HG02763 (cell line): Measurements from ENCODE around the gene RUSF1.
"Not testable (repeated sequence)": the region's sequence is repeated elsewhere in the genome, so short reads cannot be mapped to it uniquely, and the experiment has no call there.

ENCODE experiments used
- ATAC-seq: cut with Tn5 transposase; IDR thresholded peaks from one replicate; pipeline ENCODE4 v1.9.1; 2021; ENCODE audit warnings: mild to moderate bottlenecking, moderate library complexity; ENCODE audit not compliant: unreplicated experiment

Gene RUSF1

DNA sequence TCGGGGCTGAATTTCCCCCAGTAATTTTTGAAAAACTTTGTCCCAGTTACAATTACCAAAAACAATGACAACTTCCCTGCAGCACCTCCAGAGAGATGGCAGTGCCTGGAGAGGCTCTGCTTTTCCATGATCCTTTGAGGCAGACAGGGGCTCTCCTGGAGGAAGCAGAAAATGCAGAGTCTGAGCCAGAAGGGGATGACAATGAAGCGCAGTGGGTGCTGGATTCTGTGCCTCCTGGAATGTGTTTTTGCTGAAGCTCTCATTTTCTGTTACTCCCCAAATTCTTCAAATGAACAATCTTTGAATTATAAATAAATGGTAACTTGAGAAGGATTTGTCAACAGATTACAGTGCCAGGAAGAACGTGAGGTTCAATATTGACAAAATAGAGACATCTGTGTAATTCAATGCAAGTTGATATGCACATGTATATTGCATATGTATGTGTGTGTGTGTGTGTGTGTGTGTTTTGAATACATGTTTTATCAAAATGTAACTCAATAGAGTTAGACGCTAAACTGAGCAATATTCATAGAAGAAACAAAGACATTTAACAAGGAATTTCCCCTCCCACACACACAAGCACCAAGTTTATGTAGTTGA, 9.7 kb upstream of the RUSF1 start:
- no peak for ATAC-seq

DNA sequence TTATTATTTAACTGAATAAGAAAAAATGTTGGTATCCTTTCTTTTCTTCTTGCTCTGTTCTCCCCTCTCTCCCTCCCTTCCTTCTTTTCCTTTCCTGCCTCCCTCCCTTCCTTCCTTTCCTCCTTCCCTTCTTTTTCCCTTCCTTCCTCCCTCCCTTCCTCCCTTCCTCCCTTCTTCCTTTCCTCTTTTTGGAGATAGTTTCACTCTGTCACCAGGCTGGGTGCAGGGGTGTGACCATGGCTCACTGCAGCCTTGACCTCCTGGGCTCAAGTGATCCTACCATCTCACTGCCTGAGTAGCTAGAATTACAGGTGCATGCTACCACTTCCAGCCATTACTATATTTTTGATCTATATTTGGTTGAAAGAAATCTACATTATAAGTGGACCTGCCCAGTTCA, 5.7 kb upstream of the RUSF1 start:
- no peak for ATAC-seq

- ATAC-seq, result no peak
Observed at GRCh38 chr16:31513126-31513525, 4.9 kb upstream of the RUSF1 start.

DNA sequence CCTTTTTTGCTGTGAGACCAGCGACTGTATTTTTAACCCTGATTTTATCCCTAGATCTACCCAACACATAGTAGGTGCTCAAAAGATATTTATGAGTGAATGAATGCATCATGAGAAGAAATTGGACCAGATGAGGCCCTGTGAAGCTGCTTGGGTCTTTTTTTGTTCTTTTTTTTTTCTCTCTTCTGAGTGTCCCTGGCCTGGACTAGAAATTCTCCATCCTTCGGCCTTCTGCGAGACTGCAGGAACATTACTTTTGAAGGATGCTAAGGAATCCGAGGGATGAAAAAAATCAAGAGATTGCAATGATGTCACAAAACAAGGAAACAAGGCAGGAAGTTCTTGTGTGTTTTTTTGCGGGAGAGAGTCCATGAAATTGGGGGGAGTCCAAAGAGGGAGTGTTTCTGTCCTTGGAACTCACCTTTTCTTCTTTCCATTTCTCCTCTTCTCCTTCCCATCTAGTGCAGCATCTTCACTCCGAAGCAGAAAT, 560 bp upstream of the RUSF1 start:
- no peak for ATAC-seq

DNA sequence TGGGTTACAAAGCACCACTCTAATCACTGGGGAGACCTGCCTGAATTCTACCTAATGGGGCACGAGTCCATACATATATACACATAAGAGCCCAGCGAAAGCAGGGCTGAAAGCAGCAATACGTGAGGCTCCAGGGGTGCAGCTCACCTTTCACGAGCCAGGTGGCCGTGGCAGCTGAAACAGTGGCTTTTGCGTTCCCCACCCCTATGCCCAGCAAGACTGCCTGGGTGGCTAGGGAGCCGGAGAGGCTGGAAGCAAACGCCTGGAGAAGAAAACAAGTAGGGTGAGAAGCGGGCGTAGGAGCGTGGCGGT, 618 bp downstream of the RUSF1 start:
- ATAC-seq, result no peak

DNA sequence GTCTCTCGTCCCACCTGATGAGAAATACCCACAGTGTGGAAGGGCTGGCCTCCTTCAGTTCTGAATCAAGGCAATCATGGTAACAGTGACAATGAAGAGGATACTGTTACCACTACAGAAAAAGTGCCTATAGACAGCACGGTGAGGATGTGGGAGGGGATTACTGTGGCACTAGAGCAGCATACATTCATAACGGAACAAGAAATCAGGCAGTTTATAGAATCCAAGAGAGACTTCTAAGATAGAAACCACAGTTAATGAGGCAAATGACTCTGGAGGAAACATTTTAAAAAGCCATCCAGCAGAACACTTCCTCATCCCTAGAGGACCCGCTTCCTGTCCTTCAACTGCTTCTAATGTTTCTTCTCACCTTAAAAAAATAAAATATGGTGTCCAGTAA, 2.7 kb downstream of the RUSF1 start:
- ATAC-seq, result no peak

DNA sequence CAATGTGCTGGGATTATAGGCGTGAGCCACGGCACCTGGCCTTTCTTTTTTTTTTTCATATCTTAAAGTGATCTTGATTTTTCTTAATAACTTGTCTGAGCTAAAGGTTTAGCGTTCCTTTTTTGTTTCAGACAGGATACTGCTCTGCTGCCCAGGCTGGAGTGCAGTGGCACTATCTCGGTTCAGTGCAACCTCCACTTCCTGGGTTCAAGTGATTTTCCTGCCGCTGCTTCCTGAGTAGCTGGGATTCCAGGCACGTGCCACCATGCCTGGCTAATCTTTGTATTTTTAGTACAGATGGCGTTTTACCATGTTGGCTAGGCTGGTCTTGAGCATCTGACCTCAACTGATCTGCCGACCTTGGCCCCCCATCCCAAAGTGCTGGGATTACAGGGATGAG, 4.0 kb downstream of the RUSF1 start:
- no peak for ATAC-seq

DNA sequence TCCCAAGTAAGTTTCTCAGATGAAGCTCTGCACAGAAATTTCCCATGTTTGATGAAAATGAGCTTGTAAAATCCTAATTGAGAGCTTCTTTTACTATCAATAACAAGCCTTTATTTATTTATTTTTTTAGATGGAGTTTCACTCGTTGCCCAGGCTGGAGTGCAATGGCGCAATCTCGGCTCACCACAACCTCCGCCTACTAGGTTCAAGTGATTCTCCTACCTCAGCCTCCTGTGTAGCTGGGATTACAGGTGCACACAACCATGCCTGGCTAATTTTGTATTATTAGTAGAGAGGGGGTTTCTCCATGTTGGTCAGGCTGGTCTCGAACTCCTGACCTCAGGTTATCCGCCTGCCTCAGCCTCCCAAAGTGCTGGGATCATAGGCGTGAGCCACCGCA, 4.6 kb downstream of the RUSF1 start:
- not testable (repeated sequence) for ATAC-seq

- no peak for ATAC-seq
Observed at GRCh38 chr16:31502981-31503380, 5.2 kb downstream of the RUSF1 start.

DNA sequence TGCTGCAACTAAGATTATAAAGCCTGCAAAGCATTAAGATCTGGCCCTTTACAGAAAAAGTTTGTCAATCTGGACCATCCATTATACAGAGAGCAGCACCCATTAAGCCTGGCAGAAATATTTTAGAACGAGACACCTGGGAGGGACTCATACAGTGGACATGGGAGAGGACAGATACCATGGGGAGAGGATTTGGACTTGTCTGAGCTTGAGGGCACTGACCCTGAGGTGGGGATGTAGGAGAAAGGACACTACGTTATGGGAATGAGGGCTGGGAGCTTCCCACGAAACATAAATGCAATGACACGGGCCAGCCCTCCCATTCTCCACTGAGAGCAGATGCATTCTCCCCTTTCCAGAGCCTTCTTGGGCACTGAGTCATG, 6.2 kb downstream of the RUSF1 start:
- ATAC-seq, result no peak

- ATAC-seq, result no peak
Observed at GRCh38 chr16:31501226-31501965, 6.8 kb downstream of the RUSF1 start.

DNA sequence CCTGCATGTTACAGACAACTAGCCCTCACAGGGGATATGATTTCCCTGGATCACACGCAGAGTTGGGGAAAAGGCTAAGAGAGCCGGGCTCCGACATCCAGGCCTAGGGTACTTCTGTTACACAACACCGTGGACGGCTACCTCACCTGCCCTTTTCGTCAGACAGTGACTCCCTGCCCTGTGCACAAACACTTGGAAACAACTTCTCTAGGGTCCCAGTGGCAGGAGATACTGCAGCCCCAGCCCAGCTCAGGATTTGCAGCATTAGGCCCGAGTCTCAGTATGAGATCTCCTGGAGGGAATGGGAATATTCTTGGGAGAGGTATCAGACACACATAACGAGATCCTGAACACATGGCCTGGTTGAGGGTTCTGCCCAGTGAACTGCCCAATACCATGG, 8.3 kb downstream of the RUSF1 start:
- ATAC-seq, result no peak

GRCh38 chr16:31498493-31498892, 9.7 kb downstream of the RUSF1 start:
- ATAC-seq, result no peak

GRCh38 chr16:31496670-31497069, 11.5 kb downstream of the RUSF1 start:
- no peak for ATAC-seq

DNA sequence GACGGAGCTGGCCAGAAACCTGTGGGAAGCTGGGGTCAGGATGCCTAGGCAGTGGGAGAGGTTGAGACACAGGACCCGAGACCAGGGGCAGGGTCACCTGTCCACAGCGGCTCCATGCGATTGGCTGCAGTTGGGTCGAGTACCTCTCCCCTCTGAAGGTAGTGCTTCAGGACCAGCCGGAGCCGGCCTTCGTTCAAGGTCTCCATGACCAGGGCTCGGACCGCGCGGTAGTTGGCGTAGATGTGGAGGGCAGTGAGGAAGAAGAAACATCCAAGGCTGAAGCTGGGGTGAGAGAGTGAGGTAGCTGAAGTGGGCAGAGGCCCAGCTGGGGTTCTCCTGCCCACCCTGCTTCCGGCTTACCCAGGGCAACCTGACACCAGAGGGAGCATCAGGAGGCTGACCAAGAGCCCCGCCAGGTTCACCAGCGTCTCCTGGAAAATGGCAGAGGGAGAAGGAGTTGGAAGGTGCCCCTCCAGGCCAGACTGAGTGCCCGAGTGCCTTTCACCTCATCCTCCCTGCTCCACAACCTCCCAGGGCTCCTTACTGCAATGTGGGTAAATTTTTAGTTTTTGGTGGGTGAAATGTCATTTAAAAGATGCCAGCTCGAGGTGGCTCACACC, 14.6 kb downstream of the RUSF1 start:
- no peak for ATAC-seq

- no peak for ATAC-seq
Observed at GRCh38 chr16:31491778-31492418, 16.3 kb downstream of the RUSF1 start.

DNA sequence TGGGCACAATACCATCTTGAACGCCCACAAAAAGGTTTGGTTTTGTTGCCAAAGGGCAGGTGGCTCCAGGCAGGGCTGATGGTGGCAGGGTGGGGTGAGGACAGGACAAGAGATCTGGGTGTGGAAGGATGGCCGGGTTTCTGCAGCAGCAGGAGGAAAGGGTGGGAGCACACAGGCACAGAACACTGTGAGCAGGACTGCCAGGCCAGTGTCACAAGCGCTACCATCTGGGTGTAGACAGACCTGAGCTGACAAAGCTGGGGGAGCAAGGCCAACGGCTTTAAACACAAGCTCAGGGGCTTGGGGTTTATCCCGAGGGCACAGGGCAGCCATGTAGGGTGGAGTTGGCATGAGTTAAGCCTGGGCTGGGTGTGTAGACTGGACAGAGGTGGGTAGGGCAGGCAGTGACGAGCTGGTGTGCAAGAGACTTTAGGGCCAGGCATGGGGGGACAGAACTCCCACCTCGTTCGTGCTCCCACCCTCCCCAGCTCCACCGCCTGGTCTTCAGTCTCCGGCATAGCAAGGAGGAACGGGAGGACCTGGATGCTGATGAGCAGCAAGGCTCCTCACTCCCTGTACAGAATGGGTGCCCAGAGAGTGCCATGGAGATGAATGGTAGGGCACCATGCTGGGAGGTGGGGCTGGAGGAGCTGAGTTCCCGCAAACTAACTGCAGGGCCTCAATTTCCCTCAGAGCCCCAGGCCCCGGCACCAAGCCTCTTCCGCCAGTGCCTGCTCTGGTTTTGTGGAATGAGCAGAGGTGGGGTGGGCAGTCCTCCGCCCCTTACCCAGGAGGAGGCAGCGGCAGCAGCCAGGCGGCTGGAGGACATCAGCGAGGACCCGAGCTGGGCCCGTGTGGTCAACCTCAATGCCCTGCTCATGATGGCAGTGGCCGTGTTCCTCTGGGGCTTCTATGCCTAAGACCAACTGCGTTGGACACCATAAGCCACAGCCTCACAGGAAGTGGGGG, 18.3 kb downstream of the RUSF1 start:
- ATAC-seq, result no peak

- ATAC-seq, result no peak
Observed at GRCh38 chr16:31489298-31489564, 19.0 kb downstream of the RUSF1 start.

DNA sequence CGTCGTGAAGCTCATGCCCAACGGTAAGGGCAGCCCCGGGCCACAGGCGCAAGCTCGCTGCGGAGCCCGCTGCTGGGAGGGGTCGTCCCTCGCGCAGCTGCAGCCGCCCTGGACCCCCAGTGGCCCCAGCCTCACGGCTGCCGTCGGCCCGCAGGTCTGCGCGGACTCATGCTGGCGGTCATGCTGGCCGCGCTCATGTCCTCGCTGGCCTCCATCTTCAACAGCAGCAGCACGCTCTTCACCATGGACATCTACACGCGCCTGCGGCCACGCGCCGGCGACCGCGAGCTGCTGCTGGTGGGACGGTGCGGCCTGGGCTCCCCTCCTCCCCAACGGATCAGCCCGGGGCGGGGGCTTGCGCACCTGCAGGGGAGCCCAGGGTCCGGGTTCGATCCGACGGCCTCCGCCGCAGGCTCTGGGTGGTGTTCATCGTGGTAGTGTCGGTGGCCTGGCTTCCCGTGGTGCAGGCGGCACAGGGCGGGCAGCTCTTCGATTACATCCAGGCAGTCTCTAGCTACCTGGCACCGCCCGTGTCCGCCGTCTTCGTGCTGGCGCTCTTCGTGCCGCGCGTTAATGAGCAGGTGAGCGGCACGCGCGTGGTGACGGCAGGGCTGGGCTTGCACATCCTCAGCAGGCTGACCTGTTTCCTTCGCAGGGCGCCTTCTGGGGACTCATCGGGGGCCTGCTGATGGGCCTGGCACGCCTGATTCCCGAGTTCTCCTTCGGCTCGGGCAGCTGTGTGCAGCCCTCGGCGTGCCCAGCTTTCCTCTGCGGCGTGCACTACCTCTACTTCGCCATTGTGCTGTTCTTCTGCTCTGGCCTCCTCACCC, 19.5 kb downstream of the RUSF1 start:
- ATAC-seq, result no peak
